Measurements from ENCODE around the gene IMPA2.

GRCh38 chr18:11957636-11958035, 23.7 kb upstream of the IMPA2 start:
- TF ChIP-seq CTCF (IDR thresholded peaks at IDR 0.05; ENCODE audit: poor library complexity), result no peak
- TF ChIP-seq EZH2 (IDR thresholded peaks at IDR 0.05; ENCODE audit: borderline replicate concordance), result no peak
- TF ChIP-seq EZH2phosphoT487 (IDR thresholded peaks at IDR 0.05; ENCODE audit: low read depth, severe bottlenecking, unreplicated experiment), result no peak

All from hepatocyte (in vitro differentiated cells).